ENCODE measurements around the gene DCTD.

The DCTD gene

DNA sequence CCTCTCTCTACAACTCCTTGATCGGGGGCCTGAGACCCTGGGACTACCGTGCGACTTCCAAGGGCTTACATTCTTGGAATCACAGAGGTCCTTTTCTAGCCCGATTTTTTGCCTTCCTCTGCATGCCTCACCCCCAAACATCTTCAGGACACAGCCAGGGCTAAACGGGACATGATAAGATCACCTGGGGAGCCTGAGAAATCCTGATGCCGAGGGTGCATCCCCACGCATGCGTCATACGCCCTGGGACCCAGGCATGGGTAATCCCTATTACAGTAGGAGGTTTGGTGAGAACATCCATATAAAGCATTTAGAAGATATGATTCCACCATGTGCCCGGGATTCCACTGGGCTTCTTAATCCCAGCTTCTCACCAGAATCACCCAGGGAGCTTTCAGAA is 77.1 kb downstream of the DCTD start:
- no peak for DNase-seq (ENCODE audit: low read depth in 3 of 3)
